HL-60/S4 treated with retinoic acid at 250 ng/mL for 4 days and 3 days (cell line): ENCODE data around the gene KCNH1.

Experiments
- in situ Hi-C: fragments of 300-500 bp; cut with MboI; formaldehyde crosslinking; loops from 2 replicates; pipeline ENCODE4 v1.7.0; 2022; ENCODE audit warnings: low sequenced_read_pairs

KCNH1 gene

DNA sequence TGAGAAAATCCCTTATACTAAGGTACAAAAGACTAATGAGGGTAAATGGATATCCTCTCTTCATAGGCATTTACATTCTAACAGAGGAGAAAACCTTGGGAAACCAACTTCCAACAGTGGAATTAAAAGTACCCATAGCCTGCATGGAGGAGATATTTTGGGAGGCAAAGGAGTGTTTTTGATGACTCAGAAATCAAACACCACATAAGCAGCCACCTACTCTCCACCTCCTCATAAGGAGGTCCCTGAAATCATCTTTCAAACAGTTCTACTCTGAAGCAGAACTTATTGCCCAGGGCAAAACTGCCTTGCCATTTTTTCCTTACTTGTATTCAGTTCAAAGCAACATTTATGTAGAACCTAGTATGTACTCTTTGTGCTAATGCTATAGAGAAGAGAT, 211.3 kb downstream of the KCNH1 start:
- in situ Hi-C loops, result no loop called here

DNA sequence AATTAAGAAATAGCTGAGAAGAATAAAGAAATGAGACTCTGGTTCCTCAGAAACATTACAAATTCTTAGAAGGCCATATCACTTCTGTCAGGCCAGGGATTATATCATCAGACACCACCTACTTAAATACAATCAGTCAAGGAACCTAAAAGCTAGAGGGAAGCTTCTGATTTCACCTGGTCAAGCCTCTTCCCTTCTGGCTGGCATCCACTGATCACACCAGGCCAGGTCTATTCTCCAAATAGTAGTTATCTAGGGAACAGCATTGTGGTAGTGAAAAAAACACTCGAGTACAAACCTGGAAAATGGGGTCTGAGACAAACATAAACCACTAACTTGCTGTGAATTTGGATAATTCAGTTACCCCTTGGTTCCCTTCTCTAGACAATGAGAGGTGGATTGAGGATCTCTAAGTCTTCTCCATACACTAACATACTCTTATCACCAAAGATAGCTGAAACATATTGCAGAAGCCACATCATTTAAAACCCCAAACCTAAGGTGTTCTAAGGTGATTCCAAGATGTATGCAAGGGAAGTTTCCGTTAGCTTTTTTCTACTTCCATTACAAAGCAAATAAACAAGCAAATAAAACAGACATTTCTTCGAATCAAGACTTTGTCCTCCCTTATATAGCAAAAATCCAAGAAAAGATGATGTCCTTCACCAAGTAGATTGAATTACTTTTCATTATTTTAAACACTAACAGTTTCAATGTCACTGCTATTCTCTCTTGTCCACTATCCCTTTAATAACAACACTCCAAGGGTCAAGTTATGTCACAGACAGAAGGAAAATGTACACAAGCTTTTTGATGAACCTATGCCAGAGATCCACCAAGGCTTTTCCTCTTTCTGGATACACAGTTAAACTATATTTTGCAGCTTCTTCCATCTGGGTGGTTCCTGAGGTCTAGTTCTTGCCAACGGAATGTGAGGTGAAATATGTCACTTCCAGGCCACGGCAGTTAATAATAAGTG, 212.9 kb downstream of the KCNH1 start:
- in situ Hi-C loops, result no loop called here

DNA sequence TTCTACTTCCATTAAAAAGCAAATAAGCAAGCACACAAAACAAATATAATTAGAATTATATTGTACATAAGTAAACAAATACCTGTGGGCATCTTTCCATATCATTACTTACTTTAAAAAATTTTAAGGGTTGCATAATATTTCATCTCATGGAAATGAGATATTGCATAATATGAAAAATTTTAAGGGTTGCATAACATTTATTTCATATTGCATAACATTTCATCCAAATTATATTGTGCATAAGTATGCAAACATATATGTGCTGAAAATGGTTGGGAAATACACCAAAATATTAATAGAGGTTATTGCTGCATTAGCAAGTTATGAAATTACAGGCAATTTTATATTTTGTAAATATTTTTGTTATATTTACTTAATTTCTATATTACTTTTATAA, 213.7 kb downstream of the KCNH1 start:
- in situ Hi-C loops, result no loop called here

- in situ Hi-C loops, result no loop called here
Measured at GRCh38 chr1:210918893-210919292, 215.1 kb downstream of the KCNH1 start.

DNA sequence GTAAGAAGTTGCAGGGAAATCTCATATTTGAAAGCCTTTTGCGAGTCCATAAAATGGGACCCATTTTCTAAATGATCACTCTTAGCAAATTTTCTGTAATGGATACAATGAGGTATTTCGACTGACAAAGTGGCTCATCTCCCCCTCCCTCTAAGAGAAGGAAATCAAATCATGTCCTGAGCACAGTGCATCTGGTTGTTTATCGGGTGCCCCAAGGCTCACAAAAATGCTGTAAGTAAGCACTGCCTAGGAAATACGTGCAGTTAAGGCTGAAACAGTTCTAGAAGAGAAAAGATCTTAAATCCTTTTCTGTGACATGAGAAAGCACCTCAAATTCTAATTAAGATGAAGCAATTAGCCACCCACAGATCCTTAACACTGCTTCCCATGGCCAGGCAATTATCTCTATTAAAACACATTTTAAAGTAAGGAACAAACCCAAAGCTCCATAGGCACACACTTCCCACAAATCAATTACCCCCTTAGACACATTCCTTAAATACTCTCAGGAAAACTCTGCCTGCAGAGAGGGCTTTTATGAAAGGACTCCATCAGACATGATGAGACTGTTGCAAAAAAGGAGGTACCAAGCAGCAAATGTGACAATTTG, 216.3 kb downstream of the KCNH1 start:
- in situ Hi-C loops, result no loop called here

GRCh38 chr1:210916548-210916947, 217.4 kb downstream of the KCNH1 start:
- in situ Hi-C loops, result no loop called here

- in situ Hi-C loops, result no loop called here
Measured at GRCh38 chr1:210915890-210916507, 217.9 kb downstream of the KCNH1 start.

- in situ Hi-C loops, result no loop called here
Measured at GRCh38 chr1:210912752-210913151, 221.2 kb downstream of the KCNH1 start.

GRCh38 chr1:210910020-210910575, 223.8 kb downstream of the KCNH1 start:
- in situ Hi-C loops, result no loop called here

- in situ Hi-C loops, result no loop called here
Measured at GRCh38 chr1:210908791-210909190, 225.2 kb downstream of the KCNH1 start.

- in situ Hi-C loops, result no loop called here
Measured at GRCh38 chr1:210908257-210908656, 225.7 kb downstream of the KCNH1 start.

DNA sequence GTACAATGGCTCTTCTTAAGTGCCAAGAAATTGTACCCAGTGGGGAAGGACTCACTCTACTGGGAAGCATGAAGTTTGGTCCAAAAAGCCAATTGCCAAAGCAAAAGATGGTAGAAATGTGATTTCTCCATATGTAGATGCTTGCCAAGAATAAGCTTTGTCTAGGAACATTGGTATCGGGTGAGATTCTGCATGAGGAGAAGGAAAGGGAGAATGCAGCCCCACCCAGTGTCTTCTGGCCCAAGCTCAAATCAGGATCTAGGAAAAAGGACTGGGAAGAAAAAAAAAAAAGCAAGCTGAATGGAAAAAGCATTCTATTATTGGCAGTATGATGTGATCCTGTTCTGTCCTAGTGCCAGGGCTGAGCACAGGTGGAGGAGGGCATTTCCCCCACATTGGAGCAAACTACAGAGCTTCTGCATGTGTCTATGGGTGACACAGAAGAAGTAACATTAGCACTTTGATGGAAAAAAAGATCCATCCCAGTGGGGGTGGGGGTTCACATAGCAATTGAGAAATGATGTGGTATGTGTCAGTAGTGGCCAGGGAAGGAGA, 226.6 kb downstream of the KCNH1 start:
- in situ Hi-C loops, result no loop called here

DNA sequence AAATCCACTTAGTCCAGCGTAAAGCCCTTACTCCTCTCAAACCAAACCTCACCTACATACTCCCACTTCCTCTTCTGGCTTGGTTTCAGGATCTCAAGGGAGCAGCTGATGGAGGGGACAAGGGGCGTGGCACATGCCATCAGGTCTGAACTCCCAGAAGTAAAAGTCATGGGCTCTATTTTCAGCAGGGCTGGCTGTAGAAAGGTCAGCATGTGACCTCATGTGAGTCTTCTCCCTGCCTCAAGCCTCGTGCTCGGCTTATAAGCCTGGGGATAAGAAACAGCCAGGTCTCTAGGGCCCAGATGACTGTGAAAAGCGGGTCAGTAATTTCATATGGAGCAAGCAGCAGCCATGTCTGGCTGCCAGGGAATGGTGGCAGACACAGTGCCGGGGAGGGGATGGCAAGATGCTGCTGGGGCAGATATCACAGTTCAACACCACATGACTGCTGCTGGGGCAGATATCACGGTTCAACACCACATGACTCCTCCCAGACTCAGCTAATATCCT, 227.9 kb downstream of the KCNH1 start:
- in situ Hi-C loops, result no loop called here

- in situ Hi-C loops, result no loop called here
Measured at GRCh38 chr1:210905365-210905904, 228.5 kb downstream of the KCNH1 start.

GRCh38 chr1:210901981-210902770, 231.8 kb downstream of the KCNH1 start:
- in situ Hi-C loops, result no loop called here

GRCh38 chr1:210900820-210901219, 233.1 kb downstream of the KCNH1 start:
- in situ Hi-C loops, result no loop called here

- in situ Hi-C loops, result no loop called here
Measured at GRCh38 chr1:210900079-210900478, 233.9 kb downstream of the KCNH1 start.

- in situ Hi-C loops, result no loop called here
Measured at GRCh38 chr1:210899676-210900075, 234.3 kb downstream of the KCNH1 start.

- in situ Hi-C loops, result no loop called here
Measured at GRCh38 chr1:210898473-210898872, 235.5 kb downstream of the KCNH1 start.

DNA sequence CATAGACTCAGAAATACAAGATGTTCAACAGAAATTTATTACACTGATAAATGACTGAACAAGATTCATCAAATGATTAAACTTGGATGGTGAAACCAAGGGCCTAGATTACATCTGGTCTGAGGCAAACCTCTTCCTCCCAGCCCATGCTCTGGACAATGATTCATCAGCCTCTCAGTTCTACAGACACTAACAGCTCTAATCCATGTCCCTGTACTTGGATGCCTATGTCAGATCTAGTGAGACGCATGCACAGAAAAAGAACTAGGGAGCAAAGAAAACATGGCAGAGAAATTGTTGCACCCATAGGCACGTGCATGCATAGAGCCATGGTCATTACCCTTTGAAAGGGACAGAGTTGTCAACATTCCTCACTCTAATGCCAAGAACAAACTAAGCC, 250.1 kb downstream of the KCNH1 start:
- in situ Hi-C loops, result no loop called here
